ENCODE results near the gene CNTN5.

The CNTN5 gene

DNA sequence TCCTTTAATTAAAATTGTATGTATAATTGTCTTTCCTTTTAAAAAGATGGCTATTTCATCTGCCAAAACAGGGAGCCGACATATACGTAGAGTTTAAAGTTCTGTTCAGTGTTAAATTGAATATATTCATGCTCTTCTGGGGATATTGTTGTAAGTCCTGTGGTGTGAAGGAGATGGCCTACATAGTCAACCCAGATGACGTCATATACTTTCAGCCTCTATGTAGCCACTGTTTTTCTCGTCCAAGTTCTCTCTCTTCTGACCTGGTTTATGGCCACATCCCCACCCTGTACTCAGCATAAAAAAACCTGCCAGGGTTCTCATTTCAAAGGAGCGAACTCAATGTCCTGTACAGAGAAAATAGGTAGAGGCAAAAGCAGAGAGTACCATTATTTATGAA lies 1156.9 kb downstream of the CNTN5 start:
- H3K4me1 ChIP-seq (ENCODE audit: control insufficient read depth, insufficient read depth, low read depth, low read length): no peaks in the 10 kb centered on the region
- H3K79me1 ChIP-seq (replicated peaks; ENCODE audit: low read length, poor library complexity, severe bottlenecking): no peaks in the 10 kb centered on the region
- no peak overlapping the region for H4K91ac ChIP-seq (ENCODE audit: low read length)
- no peak overlapping the region for H2AK5ac ChIP-seq (ENCODE audit: low read length, severe bottlenecking)
- no peak for DNase-seq
- H3K9me3 ChIP-seq (ENCODE audit: control insufficient read depth, low read length): no peaks in the 10 kb centered on the region
- no peak overlapping the region for H3K4ac ChIP-seq (ENCODE audit: low read depth in 1 of 2, low read length in 2 of 2)
- WGBS: 88% methylated on average over 5 of the region's 5 CpGs
- no peaks in the 10 kb centered on the region for H3K27me3 ChIP-seq (ENCODE audit: control insufficient read depth in 1 of 2, insufficient read depth in 1 of 2, low read length in 2 of 2)
- no peak overlapping the region for H4K8ac ChIP-seq (ENCODE audit: low read length)
- H2BK120ac ChIP-seq (ENCODE audit: low read depth, low read length): no peak overlapping the region
- no peak overlapping the region for H2BK15ac ChIP-seq (ENCODE audit: low read depth, poor library complexity, severe bottlenecking)
- no peak overlapping the region for H2BK5ac ChIP-seq (ENCODE audit: low read depth, low read length, poor library complexity, severe bottlenecking)
- no peaks in the 10 kb centered on the region for H3K36me3 ChIP-seq (ENCODE audit: control insufficient read depth in 1 of 2, insufficient read depth in 2 of 2, low read depth in 1 of 2, low read length in 2 of 2)
- no peak overlapping the region for H2AFZ ChIP-seq (ENCODE audit: low read depth, low read length)
- no peak overlapping the region for H3K14ac ChIP-seq (ENCODE audit: low read length in 2 of 2)
- no peak overlapping the region for H2BK12ac ChIP-seq (ENCODE audit: low read length in 2 of 2)
- no peak overlapping the region for H3K27ac ChIP-seq (ENCODE audit: low read length, poor library complexity, severe bottlenecking)
- no peak overlapping the region for H3K23ac ChIP-seq (ENCODE audit: low read length in 2 of 2)
- H3K9ac ChIP-seq (ENCODE audit: low read length): no peak overlapping the region
- no peak overlapping the region for H3K4me2 ChIP-seq (ENCODE audit: low read length, poor library complexity, severe bottlenecking)
- H3K18ac ChIP-seq (ENCODE audit: low read depth in 1 of 2, low read length in 2 of 2): no peak overlapping the region
- H3K4me3 ChIP-seq (ENCODE audit: insufficient read depth in 1 of 2, low read depth in 1 of 2, low read length in 2 of 2): no peak overlapping the region

DNA sequence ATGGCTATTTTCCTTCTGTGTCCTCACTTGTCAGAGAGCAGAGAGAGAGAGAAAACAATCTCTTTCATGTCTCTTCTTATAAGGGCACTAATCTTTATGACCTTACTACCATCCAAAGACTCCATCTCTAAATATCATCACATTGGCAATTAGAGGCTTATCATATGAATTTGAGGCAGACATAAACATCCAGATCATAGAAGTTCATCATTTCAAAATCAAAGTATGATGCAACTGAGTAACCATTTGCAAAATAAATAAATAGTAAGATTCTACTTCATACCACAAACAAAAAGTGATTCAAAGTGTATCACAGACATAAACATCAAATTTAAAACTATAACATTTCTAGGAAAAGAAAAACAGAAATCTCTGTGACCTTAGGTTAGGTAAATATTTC lies 1161.6 kb downstream of the CNTN5 start:
- no peak overlapping the region for H3K4me3 ChIP-seq (ENCODE audit: insufficient read depth in 1 of 2, low read depth in 1 of 2, low read length in 2 of 2)
- H3K36me3 ChIP-seq (ENCODE audit: control insufficient read depth in 1 of 2, insufficient read depth in 2 of 2, low read depth in 1 of 2, low read length in 2 of 2): no peaks in the 10 kb centered on the region
- H2BK5ac ChIP-seq (ENCODE audit: low read depth, low read length, poor library complexity, severe bottlenecking): no peak overlapping the region
- no peak overlapping the region for H2BK15ac ChIP-seq (ENCODE audit: low read depth, poor library complexity, severe bottlenecking)
- H4K91ac ChIP-seq (ENCODE audit: low read length): no peak overlapping the region
- no peaks in the 10 kb centered on the region for H3K4me1 ChIP-seq (ENCODE audit: control insufficient read depth, insufficient read depth, low read depth, low read length)
- no peak overlapping the region for H2BK12ac ChIP-seq (ENCODE audit: low read length in 2 of 2)
- H3K4ac ChIP-seq (ENCODE audit: low read depth in 1 of 2, low read length in 2 of 2): no peak overlapping the region
- H3K9ac ChIP-seq (ENCODE audit: low read length): no peak overlapping the region
- H3K79me1 ChIP-seq (replicated peaks; ENCODE audit: low read length, poor library complexity, severe bottlenecking): no peaks in the 10 kb centered on the region
- no peaks in the 10 kb centered on the region for H3K9me3 ChIP-seq (ENCODE audit: control insufficient read depth, low read length)
- no peak overlapping the region for H3K27ac ChIP-seq (ENCODE audit: low read length, poor library complexity, severe bottlenecking)
- no peaks in the 10 kb centered on the region for H3K27me3 ChIP-seq (ENCODE audit: control insufficient read depth in 1 of 2, insufficient read depth in 1 of 2, low read length in 2 of 2)
- DNase-seq: no peak
- no peak overlapping the region for H3K23ac ChIP-seq (ENCODE audit: low read length in 2 of 2)
- no peak overlapping the region for H3K18ac ChIP-seq (ENCODE audit: low read depth in 1 of 2, low read length in 2 of 2)
- no peak overlapping the region for H2AK5ac ChIP-seq (ENCODE audit: low read length, severe bottlenecking)
- H4K8ac ChIP-seq (ENCODE audit: low read length): no peak overlapping the region
- no peak overlapping the region for H3K14ac ChIP-seq (ENCODE audit: low read length in 2 of 2)
- no peak overlapping the region for H3K4me2 ChIP-seq (ENCODE audit: low read length, poor library complexity, severe bottlenecking)
- no peak overlapping the region for H2BK120ac ChIP-seq (ENCODE audit: low read depth, low read length)
- H2AFZ ChIP-seq (ENCODE audit: low read depth, low read length): no peak overlapping the region

GRCh38 chr11:100182927-100183326 lies 1162.2 kb downstream of the CNTN5 start:
- Histone ChIP-seq H3K18ac (ENCODE audit: low read depth in 1 of 2, low read length in 2 of 2) (no peak overlapping the region), H2AFZ (ENCODE audit: low read depth, low read length) (no peak overlapping the region), H3K4me2 (ENCODE audit: low read length, poor library complexity, severe bottlenecking) (no peak overlapping the region), H4K8ac (ENCODE audit: low read length) (no peak overlapping the region), H3K4me1 (ENCODE audit: control insufficient read depth, insufficient read depth, low read depth, low read length) (no peaks in the 10 kb centered on the region), H3K9ac (ENCODE audit: low read length) (no peak overlapping the region), H3K27ac (ENCODE audit: low read length, poor library complexity, severe bottlenecking) (no peak overlapping the region), H3K79me1 (replicated peaks; ENCODE audit: low read length, poor library complexity, severe bottlenecking) (no peaks in the 10 kb centered on the region), H2BK12ac (ENCODE audit: low read length in 2 of 2) (no peak overlapping the region), H2BK5ac (ENCODE audit: low read depth, low read length, poor library complexity, severe bottlenecking) (no peak overlapping the region), H3K36me3 (ENCODE audit: control insufficient read depth in 1 of 2, insufficient read depth in 2 of 2, low read depth in 1 of 2, low read length in 2 of 2) (no peaks in the 10 kb centered on the region), H3K9me3 (ENCODE audit: control insufficient read depth, low read length) (no peaks in the 10 kb centered on the region), H3K4ac (ENCODE audit: low read depth in 1 of 2, low read length in 2 of 2) (no peak overlapping the region), H3K23ac (ENCODE audit: low read length in 2 of 2) (no peak overlapping the region), H2BK120ac (ENCODE audit: low read depth, low read length) (no peak overlapping the region), H2AK5ac (ENCODE audit: low read length, severe bottlenecking) (no peak overlapping the region), H4K91ac (ENCODE audit: low read length) (no peak overlapping the region), H3K4me3 (ENCODE audit: insufficient read depth in 1 of 2, low read depth in 1 of 2, low read length in 2 of 2) (no peak overlapping the region), H2BK15ac (ENCODE audit: low read depth, poor library complexity, severe bottlenecking) (no peak overlapping the region), H3K14ac (ENCODE audit: low read length in 2 of 2) (no peak overlapping the region), H3K27me3 (ENCODE audit: control insufficient read depth in 1 of 2, insufficient read depth in 1 of 2, low read length in 2 of 2) (no peaks in the 10 kb centered on the region)
- DNase-seq: no peak
- 60% methylated on average over 1 of the region's 2 CpGs for WGBS

DNA sequence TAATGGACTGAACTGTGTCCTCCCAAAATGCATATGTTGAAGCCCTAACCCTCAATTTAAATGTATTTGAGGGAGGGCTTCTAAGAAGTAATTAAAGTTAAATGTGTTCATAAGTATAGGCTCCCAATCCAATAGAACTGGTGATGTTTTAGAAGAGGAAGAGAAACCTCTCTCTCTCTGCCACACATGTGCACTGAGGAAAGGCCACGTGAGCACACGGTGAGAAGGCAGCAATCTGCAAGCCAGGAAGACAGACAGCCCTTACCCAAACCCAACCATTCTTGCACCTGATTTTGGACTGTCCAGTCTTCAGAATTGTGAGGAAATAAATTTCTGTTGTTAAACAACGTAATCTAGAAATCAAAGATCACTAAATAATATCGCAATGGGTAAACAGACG lies 1164.8 kb downstream of the CNTN5 start:
- no peaks in the 10 kb centered on the region for H3K4me1 ChIP-seq (ENCODE audit: control insufficient read depth, insufficient read depth, low read depth, low read length)
- 87% methylated on average over 5 of the region's 5 CpGs for WGBS

More for the DNA sequence above, 1164.8 kb downstream of the CNTN5 start:
- Histone ChIP-seq H3K23ac (ENCODE audit: low read length in 2 of 2) (no peak overlapping the region), H3K79me1 (replicated peaks; ENCODE audit: low read length, poor library complexity, severe bottlenecking) (no peaks in the 10 kb centered on the region), H3K27ac (ENCODE audit: low read length, poor library complexity, severe bottlenecking) (no peak overlapping the region), H2BK12ac (ENCODE audit: low read length in 2 of 2) (no peak overlapping the region), H3K9ac (ENCODE audit: low read length) (no peak overlapping the region), H3K18ac (ENCODE audit: low read depth in 1 of 2, low read length in 2 of 2) (no peak overlapping the region), H3K4me2 (ENCODE audit: low read length, poor library complexity, severe bottlenecking) (no peak overlapping the region), H2BK5ac (ENCODE audit: low read depth, low read length, poor library complexity, severe bottlenecking) (no peak overlapping the region), H3K4ac (ENCODE audit: low read depth in 1 of 2, low read length in 2 of 2) (no peak overlapping the region), H3K36me3 (ENCODE audit: control insufficient read depth in 1 of 2, insufficient read depth in 2 of 2, low read depth in 1 of 2, low read length in 2 of 2) (no peaks in the 10 kb centered on the region), H4K91ac (ENCODE audit: low read length) (no peak overlapping the region), H3K27me3 (ENCODE audit: control insufficient read depth in 1 of 2, insufficient read depth in 1 of 2, low read length in 2 of 2) (no peaks in the 10 kb centered on the region), H3K9me3 (ENCODE audit: control insufficient read depth, low read length) (no peaks in the 10 kb centered on the region), H2AFZ (ENCODE audit: low read depth, low read length) (no peak overlapping the region), H3K4me3 (ENCODE audit: insufficient read depth in 1 of 2, low read depth in 1 of 2, low read length in 2 of 2) (no peak overlapping the region), H4K8ac (ENCODE audit: low read length) (no peak overlapping the region), H2AK5ac (ENCODE audit: low read length, severe bottlenecking) (no peak overlapping the region), H2BK15ac (ENCODE audit: low read depth, poor library complexity, severe bottlenecking) (no peak overlapping the region), H2BK120ac (ENCODE audit: low read depth, low read length) (no peak overlapping the region), H3K14ac (ENCODE audit: low read length in 2 of 2) (no peak overlapping the region)
- DNase-seq: no peak

Data from mesenchymal stem cell (in vitro differentiated cells and primary cell).